Type B pancreatic cell (in vitro differentiated cells): ENCODE results near the gene ANO8. TPM values are rescaled to one million over a fixed set of nuclear protein-coding genes. Genes with fewer than 3 reads are reported as not detected.

Experiments
- DNase-seq: peaks from one replicate; pipeline ENCODE4 v3.0.0; 2021; ENCODE audit warnings: mixed read lengths; ENCODE audit not compliant: unreplicated experiment; ENCODE audit errors: extremely low spot score
- H3K27ac Mint-ChIP-seq: 2 replicates; pipeline ENCODE4 v1.8.0; 2021; ENCODE audit warnings: mild to moderate bottlenecking, mixed read lengths
- H3K27me3 Mint-ChIP-seq: 2 replicates; pipeline ENCODE4 v1.8.0; 2021; ENCODE audit warnings: mixed read lengths
- H3K36me3 Mint-ChIP-seq: 2 replicates; pipeline ENCODE4 v1.8.0; 2021; ENCODE audit warnings: mixed read lengths
- H3K4me1 Mint-ChIP-seq: one replicate; pipeline ENCODE4 v1.8.0; 2021; ENCODE audit warnings: mixed read lengths; ENCODE audit not compliant: unreplicated experiment
- H3K4me3 Mint-ChIP-seq: 2 replicates; pipeline ENCODE4 v1.8.0; 2021; ENCODE audit warnings: mild to moderate bottlenecking, mixed read lengths
- H3K9me3 Mint-ChIP-seq: 2 replicates; pipeline ENCODE4 v1.8.0; 2021; ENCODE audit warnings: mixed read lengths
- CTCF ChIP-seq: fragments of 200-600 bp; sonication (generic); conservative IDR thresholded peaks from 2 replicates; pipeline ENCODE4 v1.5.0; 2021; ENCODE audit warnings: antibody characterized with exemption, mild to moderate bottlenecking
- total RNA-seq: library from RNA; stranded (reverse); gene quantifications from 2 replicates; pipeline ENCODE4 v1.2.1, GENCODE V29; 2021; ENCODE audit warnings: low replicate concordance

The ANO8 gene
- total RNA-seq, 1 donor from 2014 or later = 38.4 TPM

- Mint-ChIP-seq H3K27ac (no peak overlapping the region), H3K36me3 (no peaks in the 10 kb centered on the region), H3K9me3 (no peaks in the 10 kb centered on the region), H3K4me3 (no peak overlapping the region), H3K27me3 (peaks cover 11% of the 10 kb centered on the region), H3K4me1 (no peaks in the 10 kb centered on the region)
- TF ChIP-seq CTCF = no peak
- DNase-seq = no peak
Measured at GRCh38 chr19:17358395-17358794, 23.7 kb upstream of the ANO8 start.

- no peak for TF ChIP-seq CTCF
- Mint-ChIP-seq H3K4me1 (no peaks in the 10 kb centered on the region), H3K9me3 (no peaks in the 10 kb centered on the region), H3K27ac (no peak overlapping the region), H3K27me3 (peaks cover 14% of the 10 kb centered on the region), H3K4me3 (no peak overlapping the region), H3K36me3 (no peaks in the 10 kb centered on the region)
- DNase-seq = no peak
Measured at GRCh38 chr19:17357724-17358123, 23.1 kb upstream of the ANO8 start.

GRCh38 chr19:17357078-17357666, 22.5 kb upstream of the ANO8 start:
- Mint-ChIP-seq H3K4me1 (no peaks in the 10 kb centered on the region), H3K36me3 (no peaks in the 10 kb centered on the region), H3K27ac (no peak overlapping the region), H3K4me3 (no peak overlapping the region), H3K9me3 (no peaks in the 10 kb centered on the region), H3K27me3 (peaks cover 10% of the 10 kb centered on the region)
- no peak for TF ChIP-seq CTCF
- no peak for DNase-seq

GRCh38 chr19:17353386-17353785, 18.7 kb upstream of the ANO8 start:
- no peaks in the 10 kb centered on the region for H3K9me3 Mint-ChIP-seq
- no peaks in the 10 kb centered on the region for H3K4me1 Mint-ChIP-seq
- no peak overlapping the region for H3K4me3 Mint-ChIP-seq
- TF ChIP-seq CTCF = no peak
- H3K27ac Mint-ChIP-seq = no peak overlapping the region
- H3K36me3 Mint-ChIP-seq = no peaks in the 10 kb centered on the region
- no peak for DNase-seq
- peaks cover 16% of the 10 kb centered on the region for H3K27me3 Mint-ChIP-seq

GRCh38 chr19:17352608-17353280, 18.1 kb upstream of the ANO8 start:
- Mint-ChIP-seq H3K27ac (no peak overlapping the region), H3K27me3 (peaks cover 18% of the 10 kb centered on the region), H3K4me1 (no peaks in the 10 kb centered on the region), H3K36me3 (no peaks in the 10 kb centered on the region), H3K9me3 (no peaks in the 10 kb centered on the region), H3K4me3 (no peak overlapping the region)
- TF ChIP-seq CTCF = no peak
- no peak for DNase-seq
